Measurements from ENCODE around the gene PFN4. TPM values are rescaled to one million over a fixed set of nuclear protein-coding genes. Genes with fewer than 3 reads are reported as not detected.

Gene PFN4
- total RNA-seq, 1 experiment from 2014 or later: not detected

- TF ChIP-seq ZBTB33 (IDR thresholded peaks at IDR 0.05; ENCODE audit: extremely low read depth, insufficient replicate concordance, low read length): no peak
These were observed at the start of gene PFN4, which contains the start of gene FAM228B (continued) for GRCh38 chr2:24123195-24123921.

GRCh38 chr2:24169023-24169422 lies 45.9 kb upstream of the PFN4 start:
- Histone ChIP-seq H3K9me2 (ENCODE audit: insufficient read depth) (no peaks in the 10 kb centered on the region), H2AFZ (ENCODE audit: low read depth, low read length, poor library complexity, severe bottlenecking) (no peak overlapping the region), H3K9me3 (ENCODE audit: control insufficient read depth in 1 of 2, insufficient read depth in 1 of 2, low read depth in 1 of 2, low read length in 2 of 2) (no peaks in the 10 kb centered on the region), H3K4me1 (ENCODE audit: control insufficient read depth in 1 of 2, insufficient read depth in 2 of 2, low read length in 2 of 2) (no peaks in the 10 kb centered on the region), H3K27me3 (ENCODE audit: insufficient read depth, low read length) (no peaks in the 10 kb centered on the region), H3K9ac (ENCODE audit: low read length) (no peak overlapping the region), H3K4me2 (ENCODE audit: low read length) (no peak overlapping the region), H4K20me1 (ENCODE audit: insufficient read depth) (no peaks in the 10 kb centered on the region), H3K27ac (ENCODE audit: low read depth, low read length) (no peak overlapping the region), H3K36me3 (ENCODE audit: control insufficient read depth in 1 of 2, insufficient read depth in 2 of 2, low read length in 2 of 2) (no peaks in the 10 kb centered on the region), H3K4me3 (replicated peaks in 1 of 2; ENCODE audit: low read depth in 1 of 2, low read length in 2 of 2) (no peak overlapping the region), H3K79me2 (ENCODE audit: insufficient read depth, low read length) (no peaks in the 10 kb centered on the region)
- no peak for DNase-seq (ENCODE audit: low read depth, low spot score)
- RAD21 ChIA-PET (ENCODE audit: low non-redundant PET in 1 of 2, low total read pairs in 2 of 2, uncharacterized antibody in 2 of 2, unreplicated experiment in 2 of 2): no interaction called here
- intact Hi-C loops (cut with micrococcal nuclease): loop anchor here (10.0 kb wide), 1 partner anchor 184 kb away; no protein-coding TSS in a partner anchor
- POLR2A ChIA-PET: no interaction called here
- BruUV-seq (replicated peaks): no TSS peak
- ATAC-seq: no peak
- CTCF ChIA-PET: no interaction called here
- TF ChIP-seq EGR1 (IDR thresholded peaks at IDR 0.05; ENCODE audit: low read depth) (no peak), RAD21 (IDR thresholded peaks at IDR 0.05; ENCODE audit: low read depth) (no peak), ZBTB33 (IDR thresholded peaks at IDR 0.05; ENCODE audit: extremely low read depth, insufficient replicate concordance, low read length) (no peak), EZH2 (IDR thresholded peaks at IDR 0.05) (no peak), REST (IDR thresholded peaks at IDR 0.05; ENCODE audit: low read depth) (no peak), CBX3 (IDR thresholded peaks at IDR 0.05; ENCODE audit: low read depth) (no peak), SP1 (IDR thresholded peaks at IDR 0.05; ENCODE audit: low read depth) (no peak), ATF3 (IDR thresholded peaks at IDR 0.05) (no peak), POLR2A (IDR thresholded peaks at IDR 0.05; ENCODE audit: borderline replicate concordance, extremely low read depth, insufficient read depth, insufficient read length) (no peak), POLR2AphosphoS5 (IDR thresholded peaks at IDR 0.05; ENCODE audit: low read depth, low read length) (no peak), MAX (IDR thresholded peaks at IDR 0.05) (no peak), FOSL1 (IDR thresholded peaks at IDR 0.05; ENCODE audit: low read depth) (no peak), ZNF274 (IDR thresholded peaks at IDR 0.05; ENCODE audit: low read depth, low read length) (no peak), SRF (IDR thresholded peaks at IDR 0.05; ENCODE audit: low read depth) (no peak), EZH2phosphoT487 (IDR thresholded peaks at IDR 0.05; ENCODE audit: borderline replicate concordance) (no peak), TCF7L2 (IDR thresholded peaks at IDR 0.05; ENCODE audit: borderline replicate concordance, extremely low read depth, insufficient read depth, insufficient read length) (no peak), YY1 (IDR thresholded peaks at IDR 0.05; ENCODE audit: extremely low read depth, insufficient replicate concordance, low read depth, low read length) (no peak)

Data from HCT116 (cell line).